IMR-90 (cell line): ENCODE results near the gene OR2C1. TPM values are rescaled to one million over a fixed set of nuclear protein-coding genes. Genes with fewer than 3 reads are reported as not detected.

Source experiments
- ATAC-seq: fragments of 200-7000 bp; cut with Tn5 transposase; 2 replicates; pipeline ENCODE4 v1.9.1; 2020; ENCODE audit warnings: low read depth, mild to moderate bottlenecking, moderate library complexity
- BruUV-seq: library from RNA; stranded (reverse); fragments of 400-500 nt; replicated peaks from 2 replicates; lab custom pipeline; 2021; lab: Mats Ljungman, UMichigan
- CTCF ChIA-PET: fragments of 300-600 bp; formaldehyde crosslinking; extraction: SDS; loops from one replicate; lab custom pipeline; 2021; ENCODE audit warnings: antibody characterized with exemption; lab: Yijun Ruan, JAX
- POLR2A ChIA-PET: fragments of 300-600 bp; sonication (Branson Sonifier 250); formaldehyde crosslinking; loops from one replicate; lab custom pipeline; 2022; ENCODE audit warnings: antibody characterized with exemption; ENCODE audit not compliant: unreplicated experiment; lab: Charles Lee
- DNase-seq: peaks from one replicate; pipeline ENCODE4 v3.0.0; 2013
- H2AFZ ChIP-seq: replicated peaks from 2 replicates; pipeline ENCODE3; 2013; ENCODE audit warnings: low read length, mild to moderate bottlenecking; ENCODE audit not compliant: poor library complexity
- H2AK5ac ChIP-seq: 2 replicates; pipeline ENCODE4 v1.6.1; 2013; ENCODE audit warnings: low read depth, low read length, inconsistent platforms
- H2AK9ac ChIP-seq: replicated peaks from 2 replicates; pipeline ENCODE3; 2013; ENCODE audit warnings: mild to moderate bottlenecking, low read depth, low read length, moderate library complexity; ENCODE audit not compliant: poor library complexity
- H2BK120ac ChIP-seq: 2 replicates; pipeline ENCODE4 v1.6.1; 2013; ENCODE audit warnings: low read depth, low read length, inconsistent platforms
- H2BK15ac ChIP-seq: 3 replicates; pipeline ENCODE4 v1.6.1; 2013; ENCODE audit warnings: low read depth, low read length, inconsistent platforms
- H2BK20ac ChIP-seq: 2 replicates; pipeline ENCODE4 v1.6.1; 2013; ENCODE audit warnings: low read depth, mild to moderate bottlenecking, inconsistent platforms, low read length, moderate library complexity
- H2BK5ac ChIP-seq: 2 replicates; pipeline ENCODE4 v1.6.1; 2013; ENCODE audit warnings: mild to moderate bottlenecking, low read depth, low read length, inconsistent platforms; ENCODE audit not compliant: poor library complexity, severe bottlenecking
- H3K14ac ChIP-seq: replicated peaks from 2 replicates; pipeline ENCODE4 v1.6.1; 2013; ENCODE audit warnings: low read depth, low read length, inconsistent platforms
- H3K18ac ChIP-seq: 2 replicates; pipeline ENCODE4 v1.6.1; 2013; ENCODE audit warnings: low read depth, low read length, control low read depth
- H3K23ac ChIP-seq: 2 replicates; pipeline ENCODE4 v1.6.1; 2013; ENCODE audit warnings: low read depth, low read length, inconsistent platforms
- H3K27ac ChIP-seq: 2 replicates; pipeline ENCODE4 v1.5.1; 2013; ENCODE audit warnings: mild to moderate bottlenecking, control low read depth, low read length; ENCODE audit not compliant: insufficient read depth
- H3K27me3 ChIP-seq: 2 replicates; pipeline ENCODE4 v1.6.1; 2013; ENCODE audit warnings: low read length; ENCODE audit not compliant: control insufficient read depth, insufficient read depth
- H3K36me3 ChIP-seq: 2 replicates; pipeline ENCODE4 v1.6.1; 2013; ENCODE audit warnings: low read length, mixed read lengths; ENCODE audit not compliant: control insufficient read depth, insufficient read depth
- H3K4ac ChIP-seq: 2 replicates; pipeline ENCODE4 v1.6.1; 2013; ENCODE audit warnings: low read depth, low read length, inconsistent platforms
- H3K4me1 ChIP-seq: 2 replicates; pipeline ENCODE4 v1.6.1; 2013; ENCODE audit warnings: low read length, mixed read lengths; ENCODE audit not compliant: control insufficient read depth, insufficient read depth
- H3K4me2 ChIP-seq: 2 replicates; pipeline ENCODE4 v1.6.1; 2013; ENCODE audit warnings: low read depth, mild to moderate bottlenecking, control low read depth, low read length, moderate library complexity
- H3K4me3 ChIP-seq: 2 replicates; pipeline ENCODE4 v1.5.1; 2013; ENCODE audit warnings: low read depth, mild to moderate bottlenecking, control low read depth, low read length, moderate library complexity; ENCODE audit not compliant: insufficient read depth
- H3K56ac ChIP-seq: 2 replicates; pipeline ENCODE4 v1.6.1; 2013; ENCODE audit warnings: low read length, inconsistent platforms; ENCODE audit not compliant: insufficient read depth; ENCODE audit errors: extremely low read depth
- H3K79me1 ChIP-seq, 2 experiments: 2 replicates each; pipeline ENCODE4 v1.6.1; 2013; ENCODE audit warnings: low read length in 2 of 2, inconsistent platforms in 1 of 2, low read depth in 1 of 2
- H3K9ac ChIP-seq: 2 replicates; pipeline ENCODE4 v1.6.1; 2013; ENCODE audit warnings: low read depth, low read length, control low read depth
- H3K9me1 ChIP-seq: 2 replicates; pipeline ENCODE4 v1.6.1; 2013; ENCODE audit warnings: low read length, inconsistent platforms; ENCODE audit not compliant: insufficient read depth
- H3K9me3 ChIP-seq: 2 replicates; pipeline ENCODE4 v1.6.1; 2013; ENCODE audit warnings: low read length; ENCODE audit not compliant: control insufficient read depth, insufficient read depth
- H4K20me1 ChIP-seq: 2 replicates; pipeline ENCODE4 v1.6.1; 2013; ENCODE audit warnings: low read length, inconsistent platforms; ENCODE audit not compliant: insufficient read depth
- H4K5ac ChIP-seq: 2 replicates; pipeline ENCODE4 v1.6.1; 2013; ENCODE audit warnings: mild to moderate bottlenecking, low read depth, low read length, control low read depth
- H4K8ac ChIP-seq, 2 experiments: 2 replicates each; pipeline ENCODE4 v1.6.1; 2013; ENCODE audit warnings: low read depth in 2 of 2, low read length in 2 of 2, control low read depth in 1 of 2, inconsistent platforms in 1 of 2
- H4K91ac ChIP-seq: 2 replicates; pipeline ENCODE4 v1.6.1; 2013; ENCODE audit warnings: low read depth, low read length, inconsistent platforms; ENCODE audit not compliant: insufficient read depth
- MAFK ChIP-seq: IDR thresholded peaks from 2 replicates; pipeline ENCODE4 v1.6.1; 2012; ENCODE audit warnings: low read depth, low read length, improper control_type of control experiment
- WGBS, 2 experiments: methylation state at CpG; one replicate each; pipeline versions ENCODE4 v1.1.5 to v1.1.7; 2013; ENCODE audit warnings: missing lambda C conversion rate in 2 of 2; ENCODE audit not compliant: insufficient read length in 1 of 2; ENCODE audit errors: extremely low coverage in 2 of 2; 5-methylcytosine and 5-hydroxymethylcytosine counted together
- dilution Hi-C: fragments of 300-500 bp; cut with HindIII; formaldehyde crosslinking; loops from one replicate; pipeline ENCODE4 v1.14.3; 2018; ENCODE audit warnings: low sequenced_read_pairs; ENCODE audit not compliant: unreplicated experiment
- in situ Hi-C: fragments of 300-500 bp; cut with MboI; formaldehyde crosslinking; loops from 3 replicates; pipeline ENCODE4 v1.14.3; 2019; ENCODE audit warnings: low sequenced_read_pairs, inconsistent platforms, mixed read lengths
- intact Hi-C: fragments of 100-400 bp; cut with micrococcal nuclease; formaldehyde crosslinking; loops from 2 replicates; pipeline ENCODE4 v1.10.0; 2022
- polyA plus RNA-seq, 3 experiments: library from polyadenylated mRNA; depleted of rRNA; stranded (reverse); fragments of >200 nt; gene quantifications; 2 replicates each; pipeline ENCODE4 v1.2.3, GENCODE V29; 2012; ENCODE audit warnings: low replicate concordance in 1 of 3
- total RNA-seq: library from RNA; depleted of rRNA; stranded (reverse); fragments of >200 nt; gene quantifications from 2 replicates; pipeline ENCODE4 v1.2.3, GENCODE V29; 2012
- TF ChIP-seq, protein P1 (sequence below): conservative IDR thresholded peaks from 2 replicates; pipeline ENCODE4 v1.5.1; 2012; ENCODE audit warnings: mild to moderate bottlenecking, low read depth, low read length, improper control_type of control experiment

OR2C1 gene
- total and polyA plus RNA-seq, 2 of the 4 experiments (the other 2 are of a cell fraction) = under 0.01 to 0.05 TPM

- Histone ChIP-seq H4K91ac (no peak overlapping the region), H4K8ac (peak overlapping the region; percentile 93 to 96), H3K14ac (peak overlapping the region; percentile 38; the same call in 1 of the 2 replicates), H2AFZ (peak overlapping the region; percentile 100), H3K4me3 (peak overlapping the region; percentile 78), H3K27ac (peak overlapping the region; percentile 92), H3K9ac (peak overlapping the region; percentile 76), H2BK120ac (no peak overlapping the region), H3K4ac (peak overlapping the region; percentile 83), H3K36me3 (peaks cover 23% of the 10 kb centered on the region), H2AK9ac (peak overlapping the region; percentile 18), H4K5ac (peak overlapping the region; percentile 76), H2BK20ac (no peak overlapping the region), H3K4me1 (no peaks in the 10 kb centered on the region), H3K79me1 (peaks cover 29 to 30% of the 10 kb centered on the region in 2 experiments), H3K27me3 (no peaks in the 10 kb centered on the region), H3K56ac (no peak overlapping the region), H3K23ac (no peak overlapping the region), H3K4me2 (peak overlapping the region; percentile 95), H3K9me3 (peaks cover 48% of the 10 kb centered on the region), H2BK15ac (no peak overlapping the region), H4K20me1 (no peaks in the 10 kb centered on the region), H2AK5ac (no peak overlapping the region), H3K9me1 (no peaks in the 10 kb centered on the region), H2BK5ac (peak overlapping the region; percentile 63), H3K18ac (0 out of 2 replicates have a peak overlapping the region, but pooled peaks have one; percentile 1)
- no peak for ATAC-seq
- in situ Hi-C loops (no loop called here), dilution Hi-C loops (no loop called here), intact Hi-C loops (no loop called here)
- no peak for DNase-seq
- CTCF ChIA-PET = no interaction called here
- WGBS, 2 experiments = 80% methylated on average over 4 of the region's 11 CpGs; no CpG with 5 or more reads in 1 of the 2 experiments
- POLR2A ChIA-PET = no interaction called here
- BruUV-seq = no TSS peak
- TF ChIP-seq, protein P1, sequence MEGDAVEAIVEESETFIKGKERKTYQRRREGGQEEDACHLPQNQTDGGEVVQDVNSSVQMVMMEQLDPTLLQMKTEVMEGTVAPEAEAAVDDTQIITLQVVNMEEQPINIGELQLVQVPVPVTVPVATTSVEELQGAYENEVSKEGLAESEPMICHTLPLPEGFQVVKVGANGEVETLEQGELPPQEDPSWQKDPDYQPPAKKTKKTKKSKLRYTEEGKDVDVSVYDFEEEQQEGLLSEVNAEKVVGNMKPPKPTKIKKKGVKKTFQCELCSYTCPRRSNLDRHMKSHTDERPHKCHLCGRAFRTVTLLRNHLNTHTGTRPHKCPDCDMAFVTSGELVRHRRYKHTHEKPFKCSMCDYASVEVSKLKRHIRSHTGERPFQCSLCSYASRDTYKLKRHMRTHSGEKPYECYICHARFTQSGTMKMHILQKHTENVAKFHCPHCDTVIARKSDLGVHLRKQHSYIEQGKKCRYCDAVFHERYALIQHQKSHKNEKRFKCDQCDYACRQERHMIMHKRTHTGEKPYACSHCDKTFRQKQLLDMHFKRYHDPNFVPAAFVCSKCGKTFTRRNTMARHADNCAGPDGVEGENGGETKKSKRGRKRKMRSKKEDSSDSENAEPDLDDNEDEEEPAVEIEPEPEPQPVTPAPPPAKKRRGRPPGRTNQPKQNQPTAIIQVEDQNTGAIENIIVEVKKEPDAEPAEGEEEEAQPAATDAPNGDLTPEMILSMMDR = no peak
- TF ChIP-seq MAFK = peak; percentile 68
Measured at GRCh38 chr16:3306078-3306477, 49.6 kb upstream of the OR2C1 start.
